SK-N-SH (cell line): ENCODE measurements around the gene MORC2. TPM values are rescaled to one million over a fixed set of nuclear protein-coding genes. Genes with fewer than 3 reads are reported as not detected.

Experiments used
- CTCF ChIA-PET: fragments of 300-600, 350-600 bp; formaldehyde crosslinking; extraction: SDS; loops from one replicate; lab custom pipeline; 2021; lab: Yijun Ruan, JAX
- POLR2A ChIA-PET: fragments of 350-600 bp; sonication (Branson Sonifier 250); formaldehyde crosslinking; extraction: SDS; loops from one replicate; lab custom pipeline; 2020; ENCODE audit warnings: antibody characterized with exemption, inconsistent platforms; lab: Yijun Ruan, JAX
- DNase-seq: peaks from one replicate; pipeline ENCODE4 v3.0.0; 2012
- H2AFZ ChIP-seq: fragments of 200-600 bp; sonication (generic); 2 replicates; pipeline ENCODE4 v1.8.1; 2016; ENCODE audit warnings: antibody characterized with exemption, mild to moderate bottlenecking, low read depth
- H3F3A ChIP-seq: fragments of 200-600 bp; sonication (generic); replicated peaks from 2 replicates; pipeline ENCODE3; 2016; ENCODE audit warnings: antibody characterized with exemption, mild to moderate bottlenecking; ENCODE audit not compliant: insufficient read depth
- H3K27ac ChIP-seq, 2 experiments: fragments of 200-500 bp in 1 of 2; fragments of 200-600 bp in 1 of 2; sonication (Bioruptor generic) in 1 of 2; sonication (generic), shearing (Covaris generic) in 1 of 2; 2 replicates each; pipeline versions ENCODE4 v1.5.1 to v1.6.1; 2014 to 2016; ENCODE audit warnings: low read depth in 2 of 2, inconsistent platforms in 1 of 2, low read length in 1 of 2, mild to moderate bottlenecking in 1 of 2, mixed read lengths in 1 of 2
- H3K27me3 ChIP-seq: fragments of 200-600 bp; sonication (generic), shearing (Covaris generic); 2 replicates; pipeline ENCODE4 v1.6.1; 2016; ENCODE audit warnings: mixed run types; ENCODE audit not compliant: insufficient read depth
- H3K36me3 ChIP-seq, 2 experiments: fragments of 200-500 bp in 1 of 2; fragments of 200-600 bp in 1 of 2; sonication (Bioruptor generic) in 1 of 2; sonication (generic) in 1 of 2; replicated peaks in 1 of 2; 2 replicates each; pipeline versions ENCODE3 to v1.5.1; 2014 to 2016; ENCODE audit warnings: low read length in 1 of 2, mild to moderate bottlenecking in 1 of 2; ENCODE audit not compliant: insufficient read depth in 2 of 2, control insufficient read depth in 1 of 2
- H3K4me1 ChIP-seq, 2 experiments: fragments of 200-500 bp in 1 of 2; fragments of 200-600 bp in 1 of 2; sonication (Bioruptor generic) in 1 of 2; sonication (generic), shearing (Covaris generic) in 1 of 2; 2 replicates each; pipeline versions ENCODE4 v1.5.1 to v1.6.1; 2014 to 2016; ENCODE audit warnings: low read depth in 1 of 2, low read length in 1 of 2, mixed run types in 1 of 2; ENCODE audit not compliant: insufficient read depth in 2 of 2, control insufficient read depth in 1 of 2
- H3K4me2 ChIP-seq: fragments of 200-600 bp; sonication (generic), shearing (Covaris generic); 2 replicates; pipeline ENCODE4 v1.6.1; 2017; ENCODE audit warnings: mixed run types
- H3K4me3 ChIP-seq, 2 experiments: fragments of 200-500 bp in 1 of 2; fragments of 200-600 bp in 1 of 2; sonication (Bioruptor generic) in 1 of 2; sonication (generic), shearing (Covaris generic) in 1 of 2; 2 replicates each; pipeline versions ENCODE4 v1.5.1 to v1.8.1; 2014 to 2016; ENCODE audit warnings: low read depth in 2 of 2, inconsistent platforms in 1 of 2, low read length in 1 of 2, mild to moderate bottlenecking in 1 of 2, mixed read lengths in 1 of 2, moderate library complexity in 1 of 2
- H3K79me2 ChIP-seq: fragments of 200-600 bp; sonication (generic); 2 replicates; pipeline ENCODE4 v1.8.1; 2017; ENCODE audit warnings: mild to moderate bottlenecking; ENCODE audit not compliant: insufficient read depth
- H3K9ac ChIP-seq: fragments of 200-600 bp; sonication (generic); 2 replicates; pipeline ENCODE4 v1.6.1; 2017; ENCODE audit warnings: mixed run types
- H3K9me2 ChIP-seq: fragments of 200-600 bp; sonication (generic); 2 replicates; pipeline ENCODE4 v1.6.1; 2017; ENCODE audit warnings: mixed run types
- H3K9me3 ChIP-seq: fragments of 200-600 bp; sonication (generic); 2 replicates; pipeline ENCODE4 v1.6.1; 2017; ENCODE audit warnings: mixed run types, mild to moderate bottlenecking, moderate library complexity
- H4K20me1 ChIP-seq: fragments of 200-600 bp; sonication (generic); 2 replicates; pipeline ENCODE4 v1.6.1; 2017; ENCODE audit warnings: mild to moderate bottlenecking, mixed run types; ENCODE audit not compliant: insufficient read depth
- EP300 ChIP-seq, 2 experiments: IDR thresholded peaks; 2 replicates each; pipeline versions ENCODE4 v1.4.0 to v1.6.1; 2012; ENCODE audit warnings: borderline replicate concordance in 1 of 2, low read depth in 1 of 2, low read length in 1 of 2
- EZH2phosphoT487 ChIP-seq: fragments of 200-600 bp; sonication (generic); IDR thresholded peaks from 2 replicates; pipeline ENCODE4 v1.6.1; 2017; ENCODE audit warnings: low read depth, mixed run types, mild to moderate bottlenecking, antibody characterized with exemption, moderate library complexity, borderline replicate concordance
- FOXJ3 ChIP-seq: sonication (generic); formaldehyde crosslinking; IDR thresholded peaks from 2 replicates; pipeline ENCODE4 v1.5.1; 2020; ENCODE audit warnings: mild to moderate bottlenecking, missing genetic modification reagents
- MAX ChIP-seq: IDR thresholded peaks from 2 replicates; pipeline ENCODE4 v1.4.0; 2012; ENCODE audit warnings: low read depth
- MEF2A ChIP-seq: IDR thresholded peaks from 2 replicates; pipeline ENCODE4 v1.4.0; 2012; ENCODE audit warnings: low read depth, borderline replicate concordance
- MXI1 ChIP-seq: IDR thresholded peaks from 2 replicates; pipeline ENCODE4 v1.6.1; 2012; ENCODE audit warnings: mild to moderate bottlenecking, low read depth, low read length, improper control_type of control experiment
- RXRA ChIP-seq: IDR thresholded peaks from 2 replicates; pipeline ENCODE4 v1.4.0; 2012; ENCODE audit warnings: low read depth, mild to moderate bottlenecking, borderline replicate concordance
- SIN3A ChIP-seq: IDR thresholded peaks from 2 replicates; pipeline ENCODE4 v1.6.1; 2012; ENCODE audit warnings: low read depth, mild to moderate bottlenecking, low read length, moderate library complexity, borderline replicate concordance
- USF1 ChIP-seq: IDR thresholded peaks from 2 replicates; pipeline ENCODE4 v1.4.0; 2012; ENCODE audit warnings: low read depth, borderline replicate concordance
- WGBS: methylation state at CpG from one replicate; pipeline ENCODE4 v1.1.6; 2017; ENCODE audit warnings: low lambda C conversion rate; 5-methylcytosine and 5-hydroxymethylcytosine counted together
- polyA plus RNA-seq, 3 experiments: library from polyadenylated mRNA; depleted of rRNA; stranded (reverse); fragments of >200 nt; gene quantifications; 2 replicates each; pipeline ENCODE4 v1.2.3, GENCODE V29; 2012
- TF ChIP-seq, protein P1 (sequence below): IDR thresholded peaks from 2 replicates; pipeline ENCODE4 v1.6.1; 2012; ENCODE audit warnings: mild to moderate bottlenecking, low read depth, low read length, moderate library complexity

Gene MORC2
- polyA plus RNA-seq, 1 of the 3 experiments (the other 2 are of a cell fraction), result 8.3 TPM

DNA sequence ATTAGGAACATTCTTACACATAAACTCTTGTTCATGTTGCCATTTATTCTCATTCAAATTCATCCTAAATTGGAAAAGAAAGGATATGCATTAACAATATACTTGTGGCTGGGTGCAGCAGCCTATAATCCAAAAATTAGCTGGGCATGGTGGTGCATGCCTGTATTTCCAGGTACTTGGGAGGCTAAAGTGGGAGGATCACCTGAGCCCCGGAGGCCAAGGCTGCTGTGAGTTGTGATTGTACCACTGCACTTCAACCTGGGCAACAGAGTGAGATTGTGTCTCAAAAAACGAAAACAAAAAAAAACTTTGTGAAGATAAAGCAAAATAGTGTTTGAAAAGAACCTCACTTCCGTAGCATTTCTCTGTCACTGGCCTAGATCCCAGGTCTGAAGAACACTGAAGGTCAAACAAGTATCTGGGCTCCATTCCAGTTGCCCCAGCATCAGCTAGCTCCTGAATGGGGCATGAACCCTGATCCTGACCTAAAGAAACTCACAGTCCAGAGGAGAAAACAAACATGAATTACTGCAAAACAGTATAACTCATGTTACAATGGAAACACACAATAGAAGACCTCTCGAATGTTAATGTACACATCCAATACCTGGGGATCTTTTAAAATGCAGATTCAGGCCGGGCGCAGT is 32.7 kb upstream of the MORC2 start:
- H3F3A ChIP-seq, result no peaks in the 10 kb centered on the region

GRCh38 chr22:30998329-30998728 is 29.8 kb upstream of the MORC2 start:
- Histone ChIP-seq H3K36me3 (no peaks in the 10 kb centered on the region), H3K4me2 (no peak overlapping the region), H3K9me2 (no peaks in the 10 kb centered on the region), H3K27ac (no peak overlapping the region), H3K4me3 (no peak overlapping the region), H3K79me2 (no peaks in the 10 kb centered on the region), H3K4me1 (no peaks in the 10 kb centered on the region), H4K20me1 (no peaks in the 10 kb centered on the region), H3K9ac (no peak overlapping the region), H3F3A (no peaks in the 10 kb centered on the region), H3K9me3 (no peaks in the 10 kb centered on the region), H3K27me3 (no peaks in the 10 kb centered on the region), H2AFZ (no peak overlapping the region)
- ChIA-PET CTCF (interaction anchor here (1.6 kb wide), 1 partner anchor 87 kb away, joined by 3 read pairs; no protein-coding TSS in a partner anchor), POLR2A (interaction anchor here (0.6 kb wide), 1 partner anchor 164 kb away, joined by 3 read pairs; no protein-coding TSS in a partner anchor)
- DNase-seq, result no peak
- TF ChIP-seq EP300 (IDR thresholded peaks at IDR 0.05; ENCODE audit: borderline replicate concordance in 1 of 2, low read depth in 1 of 2, low read length in 1 of 2) (no peak), EZH2phosphoT487 (no peak), SIN3A (no peak), MAX (no peak), MEF2A (no peak), FOXJ3 (CRISPR knock-in tag) (no peak), RXRA (no peak)
- TF ChIP-seq, protein P1, sequence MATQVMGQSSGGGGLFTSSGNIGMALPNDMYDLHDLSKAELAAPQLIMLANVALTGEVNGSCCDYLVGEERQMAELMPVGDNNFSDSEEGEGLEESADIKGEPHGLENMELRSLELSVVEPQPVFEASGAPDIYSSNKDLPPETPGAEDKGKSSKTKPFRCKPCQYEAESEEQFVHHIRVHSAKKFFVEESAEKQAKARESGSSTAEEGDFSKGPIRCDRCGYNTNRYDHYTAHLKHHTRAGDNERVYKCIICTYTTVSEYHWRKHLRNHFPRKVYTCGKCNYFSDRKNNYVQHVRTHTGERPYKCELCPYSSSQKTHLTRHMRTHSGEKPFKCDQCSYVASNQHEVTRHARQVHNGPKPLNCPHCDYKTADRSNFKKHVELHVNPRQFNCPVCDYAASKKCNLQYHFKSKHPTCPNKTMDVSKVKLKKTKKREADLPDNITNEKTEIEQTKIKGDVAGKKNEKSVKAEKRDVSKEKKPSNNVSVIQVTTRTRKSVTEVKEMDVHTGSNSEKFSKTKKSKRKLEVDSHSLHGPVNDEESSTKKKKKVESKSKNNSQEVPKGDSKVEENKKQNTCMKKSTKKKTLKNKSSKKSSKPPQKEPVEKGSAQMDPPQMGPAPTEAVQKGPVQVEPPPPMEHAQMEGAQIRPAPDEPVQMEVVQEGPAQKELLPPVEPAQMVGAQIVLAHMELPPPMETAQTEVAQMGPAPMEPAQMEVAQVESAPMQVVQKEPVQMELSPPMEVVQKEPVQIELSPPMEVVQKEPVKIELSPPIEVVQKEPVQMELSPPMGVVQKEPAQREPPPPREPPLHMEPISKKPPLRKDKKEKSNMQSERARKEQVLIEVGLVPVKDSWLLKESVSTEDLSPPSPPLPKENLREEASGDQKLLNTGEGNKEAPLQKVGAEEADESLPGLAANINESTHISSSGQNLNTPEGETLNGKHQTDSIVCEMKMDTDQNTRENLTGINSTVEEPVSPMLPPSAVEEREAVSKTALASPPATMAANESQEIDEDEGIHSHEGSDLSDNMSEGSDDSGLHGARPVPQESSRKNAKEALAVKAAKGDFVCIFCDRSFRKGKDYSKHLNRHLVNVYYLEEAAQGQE, result no peak
- WGBS, result 62% methylated on average over 4 of the region's 4 CpGs

More for the DNA sequence above, 32.7 kb upstream of the MORC2 start:
- POLR2A ChIA-PET, result no interaction called here
- CTCF ChIA-PET, result no interaction called here
- Histone ChIP-seq H3K9me2 (no peaks in the 10 kb centered on the region), H3K27ac (no peak overlapping the region), H3K4me1 (no peaks in the 10 kb centered on the region), H3K4me2 (no peak overlapping the region), H3K9me3 (no peaks in the 10 kb centered on the region; the same call in 1 of the 2 replicates), H4K20me1 (no peaks in the 10 kb centered on the region), H2AFZ (no peak overlapping the region), H3K79me2 (no peaks in the 10 kb centered on the region), H3K9ac (no peak overlapping the region), H3K27me3 (no peaks in the 10 kb centered on the region), H3K36me3 (no peaks in the 10 kb centered on the region), H3K4me3 (no peak overlapping the region)
- TF ChIP-seq EP300 (IDR thresholded peaks at IDR 0.05; ENCODE audit: borderline replicate concordance in 1 of 2, low read depth in 1 of 2, low read length in 1 of 2) (no peak), USF1 (no peak), MXI1 (no peak)
- DNase-seq, result no peak
- WGBS, result 50% methylated on average over 6 of the region's 6 CpGs
